ENCODE data around the gene SLC6A9. TPM values are rescaled to one million over a fixed set of nuclear protein-coding genes. Genes with fewer than 3 reads are reported as not detected.

The SLC6A9 gene
- total and polyA plus RNA-seq, 10 donors, result 0.26 to 6.1 (median 2.3) TPM

GRCh38 chr1:43982241-43982640, 49.0 kb downstream of the SLC6A9 start:
- Histone ChIP-seq H3K27me3 (replicated peaks in 1 of 7) (peaks cover 0 to 6% (median 0%) of the 10 kb centered on the region in 7 donors), H3K4me3 (no peak overlapping the region), H3K9me3 (no peaks in the 10 kb centered on the region), H3K27ac (peak overlapping the region in 6 of 8 donors; percentile 15 to 69 (median 44)), H3K36me3 (peaks cover 0 to 31% (median 5%) of the 10 kb centered on the region in 6 donors), H3K4me1 (peaks cover 7 to 57% (median 36%) of the 10 kb centered on the region in 6 donors)
- TF ChIP-seq, protein P1, sequence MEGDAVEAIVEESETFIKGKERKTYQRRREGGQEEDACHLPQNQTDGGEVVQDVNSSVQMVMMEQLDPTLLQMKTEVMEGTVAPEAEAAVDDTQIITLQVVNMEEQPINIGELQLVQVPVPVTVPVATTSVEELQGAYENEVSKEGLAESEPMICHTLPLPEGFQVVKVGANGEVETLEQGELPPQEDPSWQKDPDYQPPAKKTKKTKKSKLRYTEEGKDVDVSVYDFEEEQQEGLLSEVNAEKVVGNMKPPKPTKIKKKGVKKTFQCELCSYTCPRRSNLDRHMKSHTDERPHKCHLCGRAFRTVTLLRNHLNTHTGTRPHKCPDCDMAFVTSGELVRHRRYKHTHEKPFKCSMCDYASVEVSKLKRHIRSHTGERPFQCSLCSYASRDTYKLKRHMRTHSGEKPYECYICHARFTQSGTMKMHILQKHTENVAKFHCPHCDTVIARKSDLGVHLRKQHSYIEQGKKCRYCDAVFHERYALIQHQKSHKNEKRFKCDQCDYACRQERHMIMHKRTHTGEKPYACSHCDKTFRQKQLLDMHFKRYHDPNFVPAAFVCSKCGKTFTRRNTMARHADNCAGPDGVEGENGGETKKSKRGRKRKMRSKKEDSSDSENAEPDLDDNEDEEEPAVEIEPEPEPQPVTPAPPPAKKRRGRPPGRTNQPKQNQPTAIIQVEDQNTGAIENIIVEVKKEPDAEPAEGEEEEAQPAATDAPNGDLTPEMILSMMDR (IDR thresholded peaks at IDR 0.05 in 8 of 11, conservative IDR thresholded peaks at IDR 0.05 in 3 of 11), result no peak
- TF ChIP-seq POLR2AphosphoS5 (IDR thresholded peaks at IDR 0.05) (no peak), POLR2A (IDR thresholded peaks at IDR 0.05) (no peak)
- DNase-seq, result no peak
- intact Hi-C loops (cut with DNase I; ENCODE audit: low total_unique reads), result no loop called here
- 92 to 97% (median 95%) methylated on average over 6 to 8 of the region's 8 CpGs for WGBS, 5 donors

DNA sequence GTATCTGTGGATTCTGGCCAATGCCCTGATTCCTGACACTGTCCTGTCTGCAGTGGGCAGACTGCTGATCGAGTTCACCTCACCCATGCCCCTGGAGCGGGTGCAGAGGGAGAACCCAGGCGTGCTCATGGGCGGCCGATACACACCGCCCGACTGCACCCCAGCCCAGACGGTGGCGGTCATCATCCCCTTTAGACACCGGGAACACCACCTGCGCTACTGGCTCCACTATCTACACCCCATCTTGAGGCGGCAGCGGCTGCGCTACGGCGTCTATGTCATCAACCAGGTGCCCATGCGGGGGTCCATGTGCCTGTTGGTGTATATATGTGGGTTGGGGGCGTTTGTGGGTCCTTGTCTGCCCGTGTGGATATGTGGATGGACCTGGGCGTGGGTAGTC, 49.6 kb downstream of the SLC6A9 start:
- peaks cover 13 to 64% (median 42%) of the 10 kb centered on the region in 6 donors for H3K4me1 ChIP-seq
- DNase-seq, result no peak
- H3K9me3 ChIP-seq, result no peaks in the 10 kb centered on the region
- peaks cover 0 to 6% (median 0%) of the 10 kb centered on the region in 7 donors for H3K27me3 ChIP-seq (replicated peaks in 1 of 7)
- H3K4me3 ChIP-seq, result no peak overlapping the region
- H3K27ac ChIP-seq, result no peak overlapping the region
- WGBS, 5 donors, result 94 to 97% (median 96%) methylated on average over 17 to 20 of the region's 20 CpGs
- peaks cover 0 to 37% (median 11%) of the 10 kb centered on the region in 6 donors for H3K36me3 ChIP-seq
- intact Hi-C loops (cut with DNase I; ENCODE audit: low total_unique reads), result no loop called here
- TF ChIP-seq, protein P1 (IDR thresholded peaks at IDR 0.05 in 8 of 11, conservative IDR thresholded peaks at IDR 0.05 in 3 of 11), result no peak
- TF ChIP-seq POLR2AphosphoS5 (IDR thresholded peaks at IDR 0.05), result no peak

- H3K9me3 ChIP-seq, result no peaks in the 10 kb centered on the region
- intact Hi-C loops (cut with DNase I; ENCODE audit: low total_unique reads), result no loop called here
- no peak for DNase-seq
- H3K4me3 ChIP-seq, result peak overlapping the region in 1 of 8 donors; percentile 5
- peaks cover 0 to 6% (median 0%) of the 10 kb centered on the region in 7 donors for H3K27me3 ChIP-seq (replicated peaks in 1 of 7)
- TF ChIP-seq POLR2A (IDR thresholded peaks at IDR 0.05), result no peak
- TF ChIP-seq POLR2AphosphoS5 (IDR thresholded peaks at IDR 0.05), result no peak
- TF ChIP-seq, protein P1 (IDR thresholded peaks at IDR 0.05 in 8 of 11, conservative IDR thresholded peaks at IDR 0.05 in 3 of 11), result no peak
- no peak overlapping the region for H3K27ac ChIP-seq
- 71 to 84% (median 82%) methylated on average over 19 to 20 of the region's 20 CpGs for WGBS, 5 donors
- peaks cover 18 to 69% (median 48%) of the 10 kb centered on the region in 6 donors for H3K4me1 ChIP-seq
- peaks cover 0 to 41% (median 16%) of the 10 kb centered on the region in 6 donors for H3K36me3 ChIP-seq
Observed at GRCh38 chr1:43981135-43981491, 50.1 kb downstream of the SLC6A9 start.

DNA sequence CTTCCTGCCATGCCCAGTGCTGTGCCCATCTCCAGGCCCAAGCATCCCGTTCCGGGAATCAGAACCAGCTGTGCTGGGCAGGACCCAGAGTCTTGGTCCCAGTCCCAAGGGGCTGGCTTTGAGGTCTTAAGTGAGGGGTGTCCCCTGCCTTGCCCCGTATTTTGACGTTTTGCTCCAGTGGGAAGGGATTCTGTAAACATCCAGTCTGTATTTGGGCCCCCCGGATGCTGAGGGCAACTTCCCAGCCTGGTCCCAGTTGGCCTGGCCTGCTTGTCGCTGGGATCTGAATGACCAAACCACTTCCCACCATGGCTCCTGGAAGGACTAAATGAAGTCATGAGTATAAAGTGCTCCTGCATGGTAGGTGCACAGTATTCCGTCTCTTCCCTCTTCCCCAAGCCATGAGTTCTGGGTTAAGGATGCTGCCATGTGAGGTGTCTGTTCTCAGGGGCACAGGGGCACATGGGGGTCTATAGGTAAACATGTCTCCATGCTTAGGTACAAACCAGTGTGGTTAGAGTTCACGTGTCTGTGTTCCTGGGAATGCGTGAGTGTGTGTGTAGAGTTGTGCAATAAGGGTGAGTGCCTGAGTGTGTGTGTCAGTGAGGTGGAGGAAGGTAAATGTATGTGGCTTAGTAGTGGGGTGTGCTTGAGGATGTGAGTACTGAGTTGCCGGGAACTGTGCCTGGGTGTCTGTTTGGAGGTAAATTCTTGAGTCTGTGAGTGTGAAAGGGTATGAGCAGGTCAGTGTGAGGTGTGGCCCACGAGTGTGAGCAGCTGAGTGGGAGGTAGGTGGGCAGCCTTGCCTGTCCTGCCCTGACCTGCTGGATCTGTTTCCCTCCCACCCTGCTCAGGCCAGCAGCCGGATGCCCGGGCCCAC, 50.8 kb downstream of the SLC6A9 start:
- no peak for DNase-seq
- Histone ChIP-seq H3K4me3 (peak overlapping the region in 5 of 8 donors; percentile 62 to 85 (median 67)), H3K9me3 (no peaks in the 10 kb centered on the region), H3K4me1 (peaks cover 24 to 75% (median 54%) of the 10 kb centered on the region in 6 donors), H3K36me3 (peaks cover 0 to 38% (median 16%) of the 10 kb centered on the region in 6 donors), H3K27me3 (replicated peaks in 1 of 7) (peaks cover 0 to 6% (median 0%) of the 10 kb centered on the region in 7 donors), H3K27ac (peak overlapping the region in 4 of 8 donors; percentile 34 to 74 (median 61))
- WGBS, 5 donors, result 69 to 89% (median 76%) methylated on average over 11 to 13 of the region's 13 CpGs
- intact Hi-C loops (cut with DNase I; ENCODE audit: low total_unique reads), result no loop called here
- no peak for TF ChIP-seq POLR2A (IDR thresholded peaks at IDR 0.05)
- TF ChIP-seq, protein P1 (IDR thresholded peaks at IDR 0.05 in 8 of 11, conservative IDR thresholded peaks at IDR 0.05 in 3 of 11), result peak in 1 of 11 experiments; percentile 11
- TF ChIP-seq POLR2AphosphoS5 (IDR thresholded peaks at IDR 0.05), result no peak

Measured in spleen (tissue), 11 donors.